HEK293 (cell line): ENCODE results near the gene FTCD.
"Not testable (repeated sequence)": the region's sequence is repeated elsewhere in the genome, so short reads cannot be mapped to it uniquely, and the experiment has no call there.

Experiments
- CTCF ChIA-PET: fragments of 350-600 bp; formaldehyde crosslinking; extraction: SDS; loops from one replicate; lab custom pipeline; 2021; ENCODE audit warnings: antibody characterized with exemption; lab: Yijun Ruan, JAX
- POLR2A ChIA-PET: fragments of 300-600 bp; formaldehyde crosslinking; extraction: SDS; loops from one replicate; lab custom pipeline; 2020; ENCODE audit warnings: antibody characterized with exemption, inconsistent platforms; lab: Yijun Ruan, JAX
- H3K27ac ChIP-seq: fragments of 200-500 bp; sonication (Bioruptor generic); 2 replicates; pipeline ENCODE4 v1.5.1; 2014; ENCODE audit warnings: low read depth, low read length, control low read depth, inconsistent platforms; ENCODE audit errors: extremely low read depth
- H3K36me3 ChIP-seq, 2 experiments: fragments of 200-500 bp in 1 of 2; sonication (Bioruptor generic) in 1 of 2; 1 replicate in 1 of 2; 2 replicates in 1 of 2; pipeline ENCODE4 v1.5.1; 2014 to 2017; ENCODE audit warnings: inconsistent platforms in 2 of 2, low read length in 2 of 2; ENCODE audit not compliant: control insufficient read depth in 2 of 2, insufficient read depth in 1 of 2
- H3K4me1 ChIP-seq: fragments of 200-500 bp; sonication (Bioruptor generic); 2 replicates; pipeline ENCODE4 v1.5.1; 2014; ENCODE audit warnings: mild to moderate bottlenecking, low read length, inconsistent platforms; ENCODE audit not compliant: control insufficient read depth, insufficient read depth
- H3K4me3 ChIP-seq: 2 replicates; pipeline ENCODE4 v1.5.1; 2011; ENCODE audit warnings: low read depth, mild to moderate bottlenecking, control low read depth, low read length, moderate library complexity
- H3K9me3 ChIP-seq: fragments of 200-500 bp; sonication (Bioruptor generic); 2 replicates; pipeline ENCODE4 v1.5.1; 2014; ENCODE audit warnings: low read depth, low read length, inconsistent platforms; ENCODE audit not compliant: control insufficient read depth, insufficient read depth
- GLIS2 ChIP-seq: fragments of 450-650 bp; formaldehyde crosslinking; IDR thresholded peaks from 2 replicates; pipeline ENCODE4 v1.5.1; 2016; ENCODE audit warnings: missing biosample characterization, missing genetic modification characterization
- SCRT1 ChIP-seq: fragments of 450-650 bp; formaldehyde crosslinking; IDR thresholded peaks from 2 replicates; pipeline ENCODE4 v1.5.1; 2016; ENCODE audit warnings: missing biosample characterization, missing genetic modification characterization, borderline replicate concordance
- ZNF138 ChIP-seq: fragments of 450-650 bp; formaldehyde crosslinking; IDR thresholded peaks from 2 replicates; pipeline ENCODE4 v1.5.1; 2016; ENCODE audit warnings: missing biosample characterization, missing genetic modification characterization, borderline replicate concordance
- ZNF292 ChIP-seq: fragments of 450-650 bp; formaldehyde crosslinking; IDR thresholded peaks from 2 replicates; pipeline ENCODE4 v1.5.1; 2016; ENCODE audit warnings: low read depth, missing biosample characterization, missing genetic modification characterization, borderline replicate concordance
- ZNF362 ChIP-seq: fragments of 450-650 bp; formaldehyde crosslinking; IDR thresholded peaks from 2 replicates; pipeline ENCODE4 v1.5.1; 2016; ENCODE audit warnings: missing biosample characterization, missing genetic modification characterization
- ZNF560 ChIP-seq: fragments of 450-650 bp; formaldehyde crosslinking; IDR thresholded peaks from 2 replicates; pipeline ENCODE4 v1.5.1; 2017; ENCODE audit warnings: missing biosample characterization, missing genetic modification characterization, borderline replicate concordance
- ZNF585B ChIP-seq: fragments of 450-650 bp; formaldehyde crosslinking; IDR thresholded peaks from 2 replicates; pipeline ENCODE4 v1.5.1; 2016; ENCODE audit warnings: missing biosample characterization, missing genetic modification characterization
- ZNF623 ChIP-seq: fragments of 450-650 bp; formaldehyde crosslinking; IDR thresholded peaks from 2 replicates; pipeline ENCODE4 v1.5.1; 2016; ENCODE audit warnings: missing biosample characterization, missing genetic modification characterization
- ZNF624 ChIP-seq: fragments of 450-650 bp; formaldehyde crosslinking; IDR thresholded peaks from 2 replicates; pipeline ENCODE4 v1.5.1; 2017; ENCODE audit warnings: missing biosample characterization, missing genetic modification characterization
- ZNF664 ChIP-seq: fragments of 450-650 bp; formaldehyde crosslinking; IDR thresholded peaks from 2 replicates; pipeline ENCODE4 v1.5.1; 2016; ENCODE audit warnings: missing biosample characterization, missing genetic modification characterization
- ZNF747 ChIP-seq: fragments of 450-650 bp; formaldehyde crosslinking; IDR thresholded peaks from 2 replicates; pipeline ENCODE4 v1.5.1; 2016; ENCODE audit warnings: missing biosample characterization, missing genetic modification characterization
- ZNF76 ChIP-seq: fragments of 450-650 bp; formaldehyde crosslinking; IDR thresholded peaks from 2 replicates; pipeline ENCODE4; 2016; ENCODE audit warnings: low read depth, missing biosample characterization, missing genetic modification characterization, borderline replicate concordance
- TF ChIP-seq, protein P1 (sequence below): fragments of 450-650 bp; formaldehyde crosslinking; conservative IDR thresholded peaks from 2 replicates; pipeline ENCODE4 v1.5.1; 2016; ENCODE audit warnings: low read depth, missing biosample characterization, missing genetic modification characterization

Gene FTCD

GRCh38 chr21:46109313-46110221 is 45.8 kb downstream of the FTCD start:
- H3K4me3 ChIP-seq = no peak overlapping the region
- POLR2A ChIA-PET = no interaction called here
- no peaks in the 10 kb centered on the region for H3K4me1 ChIP-seq
- no peak for TF ChIP-seq ZNF747
- no peak for TF ChIP-seq ZNF292 (tag by site-specific recombination)
- no peak for TF ChIP-seq SCRT1 (tag by site-specific recombination)
- H3K27ac ChIP-seq = no peak overlapping the region
- H3K36me3 ChIP-seq = peaks cover 0 to 26% of the 10 kb centered on the region in 2 experiments
- CTCF ChIA-PET = no interaction called here
- H3K9me3 ChIP-seq = no peaks in the 10 kb centered on the region

GRCh38 chr21:46108827-46109312 is 46.5 kb downstream of the FTCD start:
- H3K27ac ChIP-seq = no peak overlapping the region
- ChIA-PET POLR2A (no interaction called here), CTCF (no interaction called here)
- H3K4me3 ChIP-seq = no peak overlapping the region
- peaks cover 0 to 20% of the 10 kb centered on the region in 2 experiments; a peak in 2 of 3 replicates for H3K36me3 ChIP-seq
- no peaks in the 10 kb centered on the region for H3K4me1 ChIP-seq
- TF ChIP-seq ZNF623 (tag by site-specific recombination) (no peak), ZNF664 (no peak), ZNF624 (no peak), GLIS2 (no peak), ZNF585B (tag by site-specific recombination) (no peak), ZNF76 (tag by site-specific recombination) (no peak), ZNF560 (tag by site-specific recombination) (no peak), ZNF362 (no peak), ZNF138 (tag by site-specific recombination) (no peak)
- TF ChIP-seq, protein P1, sequence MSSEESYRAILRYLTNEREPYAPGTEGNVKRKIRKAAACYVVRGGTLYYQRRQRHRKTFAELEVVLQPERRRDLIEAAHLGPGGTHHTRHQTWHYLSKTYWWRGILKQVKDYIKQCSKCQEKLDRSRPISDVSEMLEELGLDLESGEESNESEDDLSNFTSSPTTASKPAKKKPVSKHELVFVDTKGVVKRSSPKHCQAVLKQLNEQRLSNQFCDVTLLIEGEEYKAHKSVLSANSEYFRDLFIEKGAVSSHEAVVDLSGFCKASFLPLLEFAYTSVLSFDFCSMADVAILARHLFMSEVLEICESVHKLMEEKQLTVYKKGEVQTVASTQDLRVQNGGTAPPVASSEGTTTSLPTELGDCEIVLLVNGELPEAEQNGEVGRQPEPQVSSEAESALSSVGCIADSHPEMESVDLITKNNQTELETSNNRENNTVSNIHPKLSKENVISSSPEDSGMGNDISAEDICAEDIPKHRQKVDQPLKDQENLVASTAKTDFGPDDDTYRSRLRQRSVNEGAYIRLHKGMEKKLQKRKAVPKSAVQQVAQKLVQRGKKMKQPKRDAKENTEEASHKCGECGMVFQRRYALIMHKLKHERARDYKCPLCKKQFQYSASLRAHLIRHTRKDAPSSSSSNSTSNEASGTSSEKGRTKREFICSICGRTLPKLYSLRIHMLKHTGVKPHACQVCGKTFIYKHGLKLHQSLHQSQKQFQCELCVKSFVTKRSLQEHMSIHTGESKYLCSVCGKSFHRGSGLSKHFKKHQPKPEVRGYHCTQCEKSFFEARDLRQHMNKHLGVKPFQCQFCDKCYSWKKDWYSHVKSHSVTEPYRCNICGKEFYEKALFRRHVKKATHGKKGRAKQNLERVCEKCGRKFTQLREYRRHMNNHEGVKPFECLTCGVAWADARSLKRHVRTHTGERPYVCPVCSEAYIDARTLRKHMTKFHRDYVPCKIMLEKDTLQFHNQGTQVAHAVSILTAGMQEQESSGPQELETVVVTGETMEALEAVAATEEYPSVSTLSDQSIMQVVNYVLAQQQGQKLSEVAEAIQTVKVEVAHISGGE (tag by site-specific recombination) = no peak
- H3K9me3 ChIP-seq = no peaks in the 10 kb centered on the region

DNA sequence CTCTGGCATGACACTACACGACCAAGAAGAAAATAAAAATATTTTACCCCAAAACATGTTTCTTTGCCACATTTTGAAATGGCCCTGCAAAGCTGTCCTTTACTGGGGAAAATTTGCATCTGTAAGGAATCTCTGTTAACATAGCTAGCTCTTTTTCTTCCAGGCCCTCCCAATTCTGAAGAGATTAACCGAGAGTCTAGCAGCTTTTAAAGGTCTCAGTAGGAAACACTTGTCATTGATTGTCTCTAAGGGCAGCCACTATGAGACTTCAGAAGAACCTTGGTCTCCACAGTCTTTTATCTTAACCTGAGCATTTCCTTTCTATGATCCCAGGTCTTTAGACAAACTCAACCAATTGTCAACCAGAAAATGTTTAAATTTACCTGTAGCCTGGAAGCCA is 48.0 kb downstream of the FTCD start:
- H3K36me3 ChIP-seq, H3K4me3 ChIP-seq, H3K27ac ChIP-seq, H3K4me1 ChIP-seq, POLR2A ChIA-PET, H3K9me3 ChIP-seq: not testable (repeated sequence)
- CTCF ChIA-PET = interaction anchor here (1.8 to 1.9 kb wide), 2 partner anchors 36 to 46 kb away, joined by 4 to 10 read pairs; no protein-coding TSS in a partner anchor
